GM23248 (cell line): ENCODE results near the gene GOLIM4.

Experiments
- EZH2 ChIP-seq: fragments of 200-600 bp; sonication (generic); IDR thresholded peaks from 2 replicates; pipeline ENCODE4 v1.6.1; 2018; ENCODE audit warnings: antibody characterized with exemption, mild to moderate bottlenecking; ENCODE audit not compliant: insufficient read depth, poor library complexity, severe bottlenecking
- EZH2phosphoT487 ChIP-seq: fragments of 200-600 bp; sonication (generic); IDR thresholded peaks from 2 replicates; pipeline ENCODE4 v1.6.1; 2018; ENCODE audit warnings: antibody characterized with exemption, moderate library complexity, mild to moderate bottlenecking, low read depth; ENCODE audit not compliant: insufficient read depth

- TF ChIP-seq EZH2phosphoT487 (no peak), EZH2 (no peak)
Measured at GRCh38 chr3:168104361-168104760, 8.6 kb upstream of the GOLIM4 start.
